Activated T-helper 1 cell treated with anti-CD3 and anti-CD28 coated beads, Interleukin-2, amount 50 U/mL, for 16 hours (primary cell): ENCODE measurements around the gene PRCD.

ENCODE experiments used
- DNase-seq, 2 donors: peaks; one replicate each; pipeline ENCODE4 v3.0.0-alpha.2; 2020; ENCODE audit warnings: low read depth in 1 of 2, low spot score in 1 of 2

PRCD gene

GRCh38 chr17:76593959-76594358, 54.1 kb downstream of the PRCD start:
- no peak for DNase-seq

- no peak for DNase-seq
These were observed 54.8 kb downstream of the PRCD start for GRCh38 chr17:76594690-76595089.
